GM18867 (cell line): ENCODE results near the gene PLP2.
"Not testable (repeated sequence)": the region's sequence is repeated elsewhere in the genome, so short reads cannot be mapped to it uniquely, and the experiment has no call there.

Experiments
- ATAC-seq: cut with Tn5 transposase; IDR thresholded peaks from one replicate; pipeline ENCODE4 v1.9.1; 2021; ENCODE audit warnings: mild to moderate bottlenecking, moderate library complexity; ENCODE audit not compliant: unreplicated experiment

PLP2 gene, protein sequence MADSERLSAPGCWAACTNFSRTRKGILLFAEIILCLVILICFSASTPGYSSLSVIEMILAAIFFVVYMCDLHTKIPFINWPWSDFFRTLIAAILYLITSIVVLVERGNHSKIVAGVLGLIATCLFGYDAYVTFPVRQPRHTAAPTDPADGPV

DNA sequence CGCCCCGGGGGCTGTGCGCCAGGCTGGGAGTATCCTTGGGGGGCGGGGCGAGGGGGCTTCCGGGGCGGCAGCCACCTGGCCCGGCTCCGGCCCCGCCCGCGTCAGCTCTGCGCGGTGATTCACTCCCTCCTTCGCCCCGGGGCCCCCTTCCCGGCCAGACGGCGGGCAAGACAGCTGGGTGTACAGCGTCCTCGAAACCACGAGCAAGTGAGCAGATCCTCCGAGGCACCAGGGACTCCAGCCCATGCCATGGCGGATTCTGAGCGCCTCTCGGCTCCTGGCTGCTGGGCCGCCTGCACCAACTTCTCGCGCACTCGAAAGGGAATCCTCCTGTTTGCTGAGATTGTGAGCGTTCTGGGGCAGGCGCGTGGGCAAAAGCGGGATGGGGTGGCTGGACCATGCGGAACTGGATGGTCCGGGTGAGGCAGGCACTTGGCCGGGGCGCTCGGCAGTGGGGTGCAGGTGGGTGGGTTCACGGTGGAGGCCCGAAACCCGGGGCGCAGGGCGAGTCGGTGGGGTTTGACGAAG, at the start of gene PLP2:
PLP2 (plus strand) TSS at position 147 of the 528 bp plus-strand sequence; CDS start at position 250, 103 bp downstream.
- peak; percentile 30 for ATAC-seq

DNA sequence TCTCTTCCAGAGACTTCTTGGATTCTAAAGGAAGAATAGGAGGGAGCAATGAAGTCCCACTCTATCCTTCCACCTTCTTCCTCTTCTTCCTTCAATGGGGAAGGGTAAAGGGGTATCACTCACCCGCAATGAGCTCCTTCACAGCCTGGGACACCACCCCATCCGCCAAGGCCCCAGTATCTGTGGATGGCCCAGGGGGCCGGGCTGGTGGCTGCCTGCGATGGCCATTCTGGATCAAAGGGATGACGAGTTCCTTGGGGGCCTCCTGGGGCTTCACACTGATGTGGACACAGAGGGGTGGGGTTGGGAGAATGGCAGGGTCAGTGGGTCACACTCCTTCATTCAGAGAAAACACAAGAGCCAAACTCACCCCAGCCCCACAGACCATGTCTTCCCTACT, 49.2 kb upstream of the PLP2 start:
- ATAC-seq, result no peak

DNA sequence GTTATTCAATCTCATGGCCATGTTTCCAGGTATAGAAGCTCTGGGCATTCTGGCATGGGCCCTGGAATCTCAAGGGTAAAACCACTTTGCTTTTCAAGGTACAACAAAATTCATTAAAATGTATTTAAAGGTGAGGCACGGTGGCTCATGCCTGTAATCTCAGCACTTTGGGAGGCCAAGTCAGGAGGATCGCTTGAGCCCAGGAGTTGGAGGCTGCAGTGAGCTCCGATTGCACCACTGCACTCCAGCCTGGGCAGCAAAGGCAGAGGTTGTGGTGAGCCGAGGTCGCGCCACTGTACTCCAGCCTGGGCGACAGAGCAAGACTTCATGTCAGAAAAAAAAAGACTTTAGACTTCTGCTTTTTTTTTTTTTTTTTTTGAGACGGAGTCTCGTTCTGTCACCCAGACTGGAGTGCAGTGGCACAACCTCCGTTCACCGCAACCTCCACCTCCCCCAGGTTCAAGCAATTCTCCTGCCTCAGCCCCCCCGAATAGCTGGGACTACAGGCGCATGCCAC, 43.9 kb upstream of the PLP2 start:
- not testable (repeated sequence) for ATAC-seq

DNA sequence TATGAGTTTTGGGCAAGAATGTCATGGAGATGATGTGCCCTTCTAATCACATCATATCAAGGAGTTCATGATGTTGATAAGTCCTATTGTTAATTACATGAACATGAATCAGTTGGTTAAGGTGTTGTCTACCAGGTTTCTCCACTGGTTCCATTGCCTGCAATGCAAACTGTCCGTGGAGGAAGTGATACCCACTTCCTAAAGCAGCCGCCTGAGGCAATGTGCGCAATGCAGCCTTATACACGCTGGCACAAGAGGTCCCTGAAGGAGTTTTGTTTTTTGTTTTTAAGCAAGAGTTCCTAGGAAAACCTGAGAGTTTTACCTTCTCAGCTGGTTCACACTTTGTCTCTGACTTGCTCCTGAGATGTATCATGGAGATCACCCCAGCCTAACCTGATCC, 42.3 kb upstream of the PLP2 start:
- ATAC-seq, result no peak

DNA sequence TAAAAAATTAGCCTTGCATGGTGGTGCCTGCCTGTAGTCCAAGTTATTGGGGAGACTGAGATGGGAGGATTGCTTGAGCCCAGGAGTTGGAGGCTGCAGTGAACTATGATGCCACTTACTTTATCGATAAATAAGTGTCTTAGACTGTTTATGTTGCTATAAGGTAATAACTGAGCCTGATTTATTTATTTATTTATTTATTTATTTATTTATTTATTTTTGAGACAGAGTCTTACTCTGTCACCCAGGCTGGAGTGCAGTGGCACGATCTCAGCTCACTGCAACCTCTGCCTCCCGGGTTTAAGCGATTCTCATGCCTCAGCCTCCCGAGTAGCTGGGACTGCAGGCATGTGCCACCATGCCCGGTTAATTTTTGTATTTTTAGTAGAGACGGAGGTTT, 39.4 kb upstream of the PLP2 start:
- not testable (repeated sequence) for ATAC-seq

DNA sequence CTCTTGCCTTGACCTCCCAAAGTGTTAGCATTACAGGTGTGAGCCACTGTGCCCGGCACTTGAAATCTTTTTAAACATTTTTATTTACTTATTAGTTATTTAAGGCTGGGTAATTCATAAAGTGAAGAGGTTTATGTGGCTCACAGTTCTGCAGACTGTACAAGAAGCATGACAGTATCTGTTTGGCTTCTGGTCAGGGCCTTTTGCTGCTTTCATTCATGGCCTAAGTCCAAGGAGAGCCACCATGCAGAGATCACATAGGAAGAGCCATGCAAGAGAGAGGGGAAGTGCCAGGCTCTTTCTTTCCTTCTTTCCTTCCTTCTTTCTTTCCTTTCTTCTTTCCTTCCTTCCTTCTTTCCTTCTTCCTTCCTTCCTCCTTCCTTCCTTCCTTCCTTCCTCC, 37.9 kb upstream of the PLP2 start:
- no peak for ATAC-seq

DNA sequence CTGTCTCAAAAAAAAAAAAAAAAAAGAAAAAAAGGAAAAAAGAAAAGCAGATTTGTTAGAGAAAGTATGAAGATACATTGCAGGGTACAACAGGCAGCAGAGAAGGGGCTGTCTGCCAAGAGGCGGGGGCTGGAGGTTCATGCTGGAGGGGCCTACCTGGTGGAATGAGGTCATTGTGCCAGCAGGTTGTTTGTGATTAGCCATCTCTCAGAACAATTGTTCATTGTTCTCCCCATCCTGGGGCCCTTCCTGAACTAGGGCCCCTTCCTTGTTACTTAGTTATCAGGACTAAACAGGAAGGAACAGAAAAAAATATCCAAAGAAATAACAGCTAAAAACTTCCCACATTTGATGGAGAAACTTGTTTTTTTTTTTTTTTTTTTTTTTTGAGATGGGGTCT, 34.2 kb upstream of the PLP2 start:
- no peak for ATAC-seq

DNA sequence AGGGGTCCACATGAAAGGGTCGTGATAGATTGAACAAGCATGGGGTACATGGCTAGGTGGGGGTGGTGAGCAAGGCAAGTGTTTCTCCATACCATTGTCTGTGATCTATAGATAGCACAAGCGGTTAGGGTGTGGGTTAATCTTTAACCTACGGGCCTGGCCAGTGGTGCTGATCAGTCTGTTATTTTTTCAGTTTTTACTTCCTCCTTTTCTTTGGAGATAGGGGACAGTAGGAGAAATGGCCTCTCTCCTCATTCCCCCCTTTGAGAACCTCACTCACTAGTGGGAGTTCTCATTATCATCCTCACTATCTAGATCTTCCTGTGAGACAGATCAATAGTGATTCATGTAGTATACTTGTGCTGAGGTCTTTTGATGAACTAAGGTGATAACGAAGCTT, 32.0 kb upstream of the PLP2 start:
- ATAC-seq, result no peak

DNA sequence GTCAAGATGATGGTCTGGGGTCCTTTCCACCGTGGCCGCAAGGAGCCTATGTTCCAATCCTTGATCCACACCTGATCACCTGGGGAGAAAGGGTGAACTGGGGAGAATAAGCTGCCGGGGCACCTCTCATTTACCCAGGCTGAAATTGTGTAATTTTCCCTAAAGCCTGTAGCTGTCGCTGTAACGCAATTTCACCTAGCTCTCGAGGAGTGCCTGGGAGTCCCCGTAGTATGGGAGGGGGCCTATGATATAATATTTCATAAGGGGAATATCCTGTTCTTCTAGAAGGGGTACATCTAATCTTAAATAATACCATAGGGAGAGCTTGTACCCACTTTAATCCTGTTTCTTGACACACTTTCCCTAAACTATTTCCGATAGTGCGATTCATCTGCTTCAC, 29.4 kb upstream of the PLP2 start:
- ATAC-seq, result not testable (repeated sequence)

DNA sequence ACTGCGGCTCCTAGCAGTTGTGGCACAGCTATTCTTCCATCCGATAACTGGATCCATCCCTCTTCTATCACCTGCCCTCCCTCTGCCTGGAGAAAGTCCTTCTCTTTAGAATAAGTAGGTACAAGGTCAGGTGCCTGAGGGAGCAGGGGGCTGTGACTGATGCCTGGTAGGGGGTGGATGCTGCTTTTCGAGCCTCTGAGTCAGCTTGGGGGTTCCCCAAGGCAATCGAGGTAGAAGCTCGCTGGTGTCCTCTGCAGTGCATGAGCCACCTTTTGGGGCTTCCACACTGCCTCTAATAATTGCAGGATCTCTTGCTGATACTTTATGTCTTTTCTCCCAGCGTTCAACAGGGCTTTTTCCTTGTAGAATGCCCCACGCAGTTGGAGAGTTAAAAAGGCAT, 28.5 kb upstream of the PLP2 start:
- ATAC-seq, result not testable (repeated sequence)

DNA sequence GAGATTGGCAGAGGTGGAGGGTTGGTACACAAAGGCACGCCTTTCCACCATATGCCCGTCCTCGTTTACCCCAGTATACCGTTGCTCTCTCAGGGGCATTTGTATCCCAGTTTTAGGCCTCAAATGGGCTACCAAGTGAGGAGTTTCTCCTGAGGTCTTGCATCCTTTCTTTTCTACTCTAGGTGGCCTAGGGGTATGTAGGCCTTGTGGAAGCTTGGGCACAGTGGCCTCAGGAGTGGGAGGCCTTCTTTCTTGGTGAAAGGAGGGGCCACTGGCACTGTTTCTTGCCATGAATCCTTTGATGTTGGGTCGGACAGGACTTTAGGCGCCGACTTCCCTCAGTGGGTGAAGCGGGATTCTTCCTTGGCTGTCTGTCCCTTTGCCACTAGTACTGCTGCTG, 24.4 kb upstream of the PLP2 start:
- no peak for ATAC-seq

DNA sequence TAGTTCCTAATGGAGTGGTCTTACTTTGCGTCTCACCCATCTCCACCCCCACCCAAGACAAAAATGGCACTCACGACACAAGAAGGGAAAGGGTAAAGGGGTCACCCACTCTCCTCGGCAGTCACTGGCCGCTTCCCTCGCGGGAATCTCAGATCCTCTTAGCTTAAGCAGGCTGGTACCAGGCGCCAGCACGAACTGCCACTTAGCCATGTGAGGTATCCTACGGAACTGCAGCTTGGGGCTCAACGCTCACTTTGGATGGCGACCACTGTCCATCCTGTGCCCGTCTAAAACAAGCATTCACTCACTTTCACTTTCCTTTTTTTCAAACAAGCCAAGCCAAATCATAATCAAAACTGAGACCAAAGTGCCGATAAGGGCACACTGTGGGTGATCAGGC, 23.8 kb upstream of the PLP2 start:
- no peak for ATAC-seq

DNA sequence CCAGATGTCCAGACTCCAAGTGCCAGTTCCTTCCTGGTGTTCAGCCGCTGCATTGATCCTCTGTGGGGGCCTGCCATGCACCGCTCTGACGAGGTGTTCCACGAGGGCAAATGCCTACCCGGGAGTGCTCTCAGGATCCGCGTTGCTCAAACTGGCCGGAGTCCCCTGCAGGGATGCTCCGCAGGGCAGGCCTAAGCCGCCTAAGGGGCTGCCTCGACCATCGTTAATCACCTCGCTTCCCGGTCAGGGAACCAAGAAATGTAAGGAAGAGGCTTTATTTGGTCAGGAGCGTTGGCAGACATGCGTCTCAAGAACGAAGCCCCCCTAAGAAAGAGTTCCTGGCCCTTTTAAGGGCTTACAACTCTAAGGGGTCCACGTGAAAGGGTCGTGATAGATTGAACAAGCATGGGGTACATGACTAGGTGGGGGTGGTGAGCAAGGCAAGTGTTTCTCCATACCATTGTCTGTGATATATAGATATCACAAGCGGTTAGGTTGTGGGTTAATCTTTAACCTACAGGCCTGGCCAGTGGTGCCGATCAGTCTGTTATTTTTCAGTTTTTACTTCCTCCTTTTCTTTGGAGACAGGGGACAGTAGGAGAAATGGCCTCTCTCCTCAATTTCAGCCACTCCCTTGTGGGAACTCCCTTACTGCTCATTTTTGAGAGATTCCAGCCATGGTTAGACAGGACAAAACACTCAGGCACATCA, 23.2 kb upstream of the PLP2 start:
- ATAC-seq, result not testable (repeated sequence)

DNA sequence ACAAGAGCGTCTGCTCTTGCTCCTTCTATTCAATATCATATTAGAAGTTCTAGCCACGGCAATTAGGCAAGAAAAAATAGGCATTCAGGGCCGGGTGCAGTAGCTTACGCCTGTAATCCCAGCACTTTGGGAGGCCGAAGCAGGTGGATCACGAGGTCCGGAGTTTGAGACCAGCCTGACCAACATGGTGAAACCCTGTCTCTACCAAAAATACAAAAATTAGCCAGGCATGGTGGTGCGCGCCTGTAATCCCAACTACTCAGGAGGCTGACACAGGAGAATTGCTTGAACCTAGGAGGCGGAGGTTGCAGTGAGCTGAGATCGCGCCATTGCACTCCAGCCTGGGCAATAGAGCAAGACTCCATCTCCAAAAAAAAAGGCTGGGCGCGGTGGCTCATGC, 22.4 kb upstream of the PLP2 start:
- not testable (repeated sequence) for ATAC-seq

DNA sequence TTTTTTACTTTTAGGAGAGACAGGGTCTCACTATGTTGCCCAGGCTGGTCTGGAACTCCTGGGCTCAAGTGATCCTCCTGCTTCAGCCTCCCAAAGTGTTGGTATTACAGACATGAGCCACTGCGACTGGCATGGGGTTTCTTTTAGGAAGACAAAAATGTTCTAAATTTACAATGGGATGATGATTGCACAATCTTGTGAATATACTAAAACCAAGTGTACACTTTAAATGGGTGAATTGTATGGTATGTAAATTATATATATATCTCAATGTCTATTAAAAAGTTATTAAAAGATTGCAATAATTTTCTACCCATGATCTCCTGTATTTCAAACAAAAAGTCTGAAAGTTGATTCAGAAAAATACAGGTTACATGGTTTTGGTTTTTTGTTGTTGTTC, 18.2 kb upstream of the PLP2 start:
- no peak for ATAC-seq

DNA sequence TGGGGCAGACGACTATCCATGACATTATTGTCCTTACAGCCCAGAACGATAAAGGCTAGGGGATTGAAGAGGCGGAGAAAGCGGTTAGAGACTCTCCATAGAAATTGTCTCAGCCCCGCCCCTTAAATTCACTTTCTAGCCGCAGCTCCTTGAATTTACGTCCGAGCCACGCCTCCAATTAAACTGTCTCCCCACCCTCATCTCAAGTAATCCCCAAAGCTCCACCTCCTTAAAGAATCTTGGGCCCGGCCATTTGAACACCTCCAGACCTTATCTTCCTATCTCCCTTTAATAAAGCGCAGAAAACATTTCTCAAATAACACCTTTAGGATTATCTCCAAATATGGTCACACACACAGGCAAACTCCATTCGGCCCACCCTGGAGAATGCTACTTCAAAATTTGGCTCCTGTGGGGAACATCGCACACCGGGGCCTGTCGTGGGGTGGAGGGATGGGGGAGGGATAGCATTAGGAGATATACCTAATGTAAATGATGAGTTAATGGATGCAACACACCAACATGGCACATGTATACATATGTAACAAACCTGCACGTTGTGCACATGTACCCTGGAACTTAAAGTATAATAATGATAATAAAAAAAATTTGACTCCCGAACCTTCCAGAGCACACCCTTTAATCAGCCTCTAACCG, 16.3 kb upstream of the PLP2 start:
- ATAC-seq, result no peak

DNA sequence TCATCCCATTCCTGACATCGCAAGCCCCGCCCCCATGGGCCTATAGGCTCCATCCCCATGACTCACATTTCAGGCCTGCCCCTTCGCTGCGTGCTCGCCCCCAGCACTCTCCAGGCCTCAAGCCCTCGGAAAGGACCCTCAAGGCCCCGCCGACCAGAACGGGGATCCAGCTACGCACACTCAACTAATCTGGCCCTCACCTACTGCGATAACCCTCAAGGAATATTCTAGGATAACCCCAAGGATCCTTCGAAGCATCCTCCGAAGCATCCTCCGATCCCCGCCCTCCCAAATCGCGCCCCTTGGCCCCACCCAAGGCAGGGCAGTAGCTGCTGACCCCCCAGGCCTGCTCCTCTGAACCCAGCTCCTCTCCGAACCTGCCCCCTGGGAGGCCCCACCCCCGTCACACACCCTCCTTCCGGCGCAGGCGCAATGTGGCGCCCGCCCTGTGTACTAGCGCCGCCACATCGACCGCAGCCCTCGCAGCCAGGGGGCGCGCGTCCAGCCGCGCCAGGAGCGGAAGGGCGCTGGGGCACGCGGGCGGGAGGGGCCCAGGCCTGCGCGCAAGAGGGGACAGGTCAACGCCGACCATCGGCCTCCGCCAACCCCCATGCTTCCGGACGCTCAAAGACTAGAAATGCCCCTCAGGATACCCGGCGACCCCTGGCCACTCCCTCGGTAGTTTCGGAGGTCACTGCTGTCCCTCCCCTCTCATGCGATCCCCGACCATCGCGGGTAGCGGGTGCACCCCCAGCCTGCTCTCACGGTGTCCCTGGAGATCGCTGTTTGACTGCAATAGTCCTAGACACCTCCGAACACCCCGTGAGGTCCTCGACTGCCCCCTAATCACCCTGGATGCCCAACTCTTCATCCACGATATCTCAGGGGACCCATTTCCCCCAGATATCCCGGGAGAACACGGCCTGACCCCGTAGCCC, 15.5 kb upstream of the PLP2 start:
- ATAC-seq, result peak; percentile 91

DNA sequence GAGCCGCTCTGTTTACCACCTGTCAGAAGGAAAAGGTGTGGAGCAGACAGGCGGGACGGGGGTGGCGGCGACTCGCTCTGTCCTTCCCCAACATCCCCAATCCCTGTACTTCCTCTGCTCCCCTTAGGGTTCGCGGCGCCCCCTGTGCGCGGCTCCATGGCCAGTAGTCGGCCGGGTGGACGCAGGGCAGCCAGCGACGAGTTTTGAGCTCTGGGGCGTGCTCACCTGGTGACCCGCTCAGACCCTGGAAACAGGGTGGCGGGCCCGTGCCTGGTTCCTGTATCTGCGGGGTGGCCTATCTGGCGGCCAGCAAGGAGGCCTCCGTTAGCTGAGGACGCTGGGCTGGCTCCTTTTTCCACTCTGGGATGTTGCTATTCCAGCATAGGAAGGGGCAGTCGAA, 14.5 kb upstream of the PLP2 start:
- no peak for ATAC-seq

DNA sequence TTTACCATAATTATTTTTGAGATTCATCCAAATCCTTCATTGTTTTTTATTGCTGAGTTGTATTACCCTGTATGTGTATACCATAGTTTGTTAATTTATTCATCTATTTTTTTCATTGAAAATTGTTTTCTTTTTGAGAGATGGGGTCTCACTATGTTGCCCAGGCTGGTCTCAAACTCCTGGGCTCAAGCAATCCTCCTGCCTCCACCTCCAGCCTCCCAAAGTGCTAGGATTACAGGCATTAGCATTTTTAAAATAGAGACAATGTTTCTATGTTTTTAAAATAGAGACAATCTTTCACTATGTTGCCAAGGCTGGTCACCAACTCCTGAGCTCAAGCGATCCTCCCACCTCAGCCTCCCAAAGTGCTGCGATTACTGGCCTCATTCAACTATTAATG, 10.8 kb upstream of the PLP2 start:
- no peak for ATAC-seq

DNA sequence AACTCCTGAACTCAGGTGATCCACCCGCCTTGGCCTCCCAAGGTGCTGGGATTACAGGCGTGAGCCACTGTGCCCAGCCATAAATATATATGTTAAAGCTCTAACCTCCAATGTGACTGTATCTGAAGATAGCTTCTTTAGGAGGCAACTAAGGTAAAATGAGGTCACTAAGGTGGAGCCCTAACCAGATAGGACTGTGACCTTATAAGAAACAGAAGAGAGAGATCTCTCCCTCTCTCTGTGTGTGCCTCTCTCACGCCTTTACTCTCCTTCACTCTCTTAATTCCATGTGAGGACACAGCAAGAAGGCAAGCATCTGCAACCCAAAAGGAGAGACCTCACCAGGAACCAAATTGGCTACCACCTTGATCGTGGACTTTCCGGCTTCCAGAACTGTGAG, 10.1 kb upstream of the PLP2 start:
- no peak for ATAC-seq

DNA sequence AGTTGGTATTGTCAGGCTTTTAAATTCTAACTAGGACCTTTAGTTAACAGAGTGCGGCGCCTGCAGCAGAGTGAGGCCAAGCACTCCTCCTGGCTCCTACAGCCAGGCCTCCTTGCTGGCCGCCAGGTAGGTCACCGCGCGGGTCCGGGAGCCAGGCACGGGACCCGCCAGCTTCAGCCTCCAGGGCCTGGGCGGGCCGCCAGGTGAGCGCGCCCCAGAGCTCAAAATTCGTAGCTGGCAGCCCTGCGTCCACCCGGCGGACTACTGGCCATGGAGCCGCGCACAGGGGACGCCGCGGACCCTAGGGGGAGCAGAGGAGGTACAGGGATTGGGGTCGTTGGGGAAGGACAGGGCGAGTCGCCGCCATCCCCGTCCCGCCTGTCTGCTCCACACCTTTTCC, 9.1 kb upstream of the PLP2 start, which contains the start of gene MAGIX:
MAGIX (plus strand) TSS at position 139 of the 400 bp plus-strand sequence; CDS start at position 271, 132 bp downstream.
- ATAC-seq, result no peak
